Fibroblast of lung (primary cell): ENCODE measurements around the gene HTATIP2. TPM values are rescaled to one million over a fixed set of nuclear protein-coding genes. Genes with fewer than 3 reads are reported as not detected.
"Not testable (repeated sequence)": the region's sequence is repeated elsewhere in the genome, so short reads cannot be mapped to it uniquely, and the experiment has no call there.

Experiments
- DNase-seq, 2 donors: peaks; one replicate each; pipeline versions ENCODE4 v3.0.0 to v3.0.0-alpha.2; 2010; ENCODE audit warnings: low read depth in 2 of 2
- H2AFZ ChIP-seq: 2 replicates; pipeline ENCODE4 v1.5.1; 2012; ENCODE audit warnings: low read length, control low read depth, inconsistent platforms
- H3K27ac ChIP-seq: 2 replicates; pipeline ENCODE4 v1.5.1; 2011; ENCODE audit warnings: low read length, control low read depth; ENCODE audit not compliant: insufficient read depth
- H3K27me3 ChIP-seq: 2 replicates; pipeline ENCODE4 v1.5.1; 2011; ENCODE audit warnings: mild to moderate bottlenecking, low read length; ENCODE audit not compliant: control insufficient read depth, insufficient read depth
- H3K36me3 ChIP-seq: 2 replicates; pipeline ENCODE4 v1.5.1; 2011; ENCODE audit warnings: low read length; ENCODE audit not compliant: control insufficient read depth, insufficient read depth
- H3K4me1 ChIP-seq: 2 replicates; pipeline ENCODE4 v1.5.1; 2011; ENCODE audit warnings: low read length; ENCODE audit not compliant: control insufficient read depth, insufficient read depth; ENCODE audit errors: extremely low read depth
- H3K4me2 ChIP-seq: 2 replicates; pipeline ENCODE4 v1.5.1; 2011; ENCODE audit warnings: low read length, control low read depth; ENCODE audit not compliant: insufficient read depth; ENCODE audit errors: extremely low read depth
- H3K4me3 ChIP-seq, 4 experiments: fragments of 200-600 bp in 1 of 4; sonication (generic) in 1 of 4; replicated peaks in 1 of 4; 2 replicates each; pipeline ENCODE4 v1.5.1; 2011 to 2016; ENCODE audit warnings: low read length in 4 of 4, low read depth in 3 of 4, mild to moderate bottlenecking in 3 of 4, control low read depth in 2 of 4, inconsistent platforms in 1 of 4, mixed read lengths in 1 of 4; ENCODE audit not compliant: insufficient read depth in 1 of 4; ENCODE audit errors: control extremely low read depth in 1 of 4
- H3K79me2 ChIP-seq: 2 replicates; pipeline ENCODE4 v1.5.1; 2012; ENCODE audit warnings: mild to moderate bottlenecking, low read length, inconsistent platforms; ENCODE audit not compliant: control insufficient read depth, insufficient read depth
- H3K9ac ChIP-seq: 2 replicates; pipeline ENCODE4 v1.5.1; 2011; ENCODE audit warnings: mild to moderate bottlenecking, low read length, control low read depth; ENCODE audit not compliant: insufficient read depth
- H3K9me3 ChIP-seq: 2 replicates; pipeline ENCODE4 v1.5.1; 2012; ENCODE audit warnings: low read depth, low read length; ENCODE audit not compliant: control insufficient read depth, insufficient read depth
- H4K20me1 ChIP-seq: 2 replicates; pipeline ENCODE4 v1.5.1; 2011; ENCODE audit warnings: low read length; ENCODE audit not compliant: control insufficient read depth, insufficient read depth; ENCODE audit errors: extremely low read depth
- EZH2 ChIP-seq: IDR thresholded peaks from 2 replicates; pipeline ENCODE4 v1.5.1; 2012; ENCODE audit warnings: low read length, control low read depth, mild to moderate bottlenecking; ENCODE audit errors: missing control alignments
- polyA plus RNA-seq, 2 donors: library from polyadenylated mRNA; depleted of rRNA in 1 of 2; stranded (reverse) in 1 of 2; unstranded in 1 of 2; fragments of >200 nt; gene quantifications; 2 replicates each; pipeline ENCODE4 v1.2.1, GENCODE V29; 2011 to 2012; ENCODE audit warnings: missing spikeins in 1 of 2
- total RNA-seq: library from RNA; depleted of rRNA; stranded (reverse); fragments of >200 nt; gene quantifications from 2 replicates; pipeline ENCODE4 v1.2.1, GENCODE V29; 2014
- TF ChIP-seq, protein P1 (sequence below), 2 donors: IDR thresholded peaks in 1 of 2; conservative IDR thresholded peaks in 1 of 2; 1 replicate in 1 of 2; 2 replicates in 1 of 2; pipeline ENCODE4 v1.5.1; 2011 to 2012; ENCODE audit warnings: low read length in 2 of 2, control low read depth in 1 of 2, inconsistent platforms in 1 of 2, low read depth in 1 of 2, mild to moderate bottlenecking in 1 of 2

HTATIP2 gene
- total and polyA plus RNA-seq, 2 donors (not counting 1 experiment from before 2014, with no cell fraction given) = 59.1 to 77.6 TPM

DNA sequence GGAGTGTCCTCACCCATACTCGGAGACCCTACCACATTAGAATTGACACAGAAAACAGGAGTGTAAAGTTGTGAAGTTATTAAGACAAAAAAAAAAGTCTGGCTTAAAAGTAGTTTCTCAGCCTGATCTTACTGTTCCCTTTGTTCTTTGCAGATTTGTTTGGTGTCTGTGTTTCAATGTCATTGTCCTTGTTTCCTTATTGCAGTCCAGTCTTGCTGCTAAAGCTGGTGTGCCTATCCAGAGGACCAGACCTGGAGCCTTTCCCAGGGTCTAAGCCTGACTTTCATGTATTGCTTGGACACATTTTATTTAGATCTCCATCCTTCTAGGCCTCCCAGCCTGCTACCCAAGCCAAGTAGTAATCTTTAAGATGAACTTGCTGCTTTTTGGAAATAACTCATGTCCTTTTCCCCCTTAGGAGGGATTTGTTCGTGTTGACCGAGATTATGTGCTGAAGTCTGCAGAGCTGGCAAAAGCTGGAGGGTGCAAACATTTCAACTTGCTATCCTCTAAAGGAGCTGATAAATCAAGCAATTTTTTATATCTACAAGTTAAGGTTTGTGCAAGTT lies 12.7 kb downstream of the HTATIP2 start:
- H3K79me2 ChIP-seq = no peaks in the 10 kb centered on the region
- no peak overlapping the region for H2AFZ ChIP-seq
- no peak for TF ChIP-seq EZH2
- TF ChIP-seq, protein P1, sequence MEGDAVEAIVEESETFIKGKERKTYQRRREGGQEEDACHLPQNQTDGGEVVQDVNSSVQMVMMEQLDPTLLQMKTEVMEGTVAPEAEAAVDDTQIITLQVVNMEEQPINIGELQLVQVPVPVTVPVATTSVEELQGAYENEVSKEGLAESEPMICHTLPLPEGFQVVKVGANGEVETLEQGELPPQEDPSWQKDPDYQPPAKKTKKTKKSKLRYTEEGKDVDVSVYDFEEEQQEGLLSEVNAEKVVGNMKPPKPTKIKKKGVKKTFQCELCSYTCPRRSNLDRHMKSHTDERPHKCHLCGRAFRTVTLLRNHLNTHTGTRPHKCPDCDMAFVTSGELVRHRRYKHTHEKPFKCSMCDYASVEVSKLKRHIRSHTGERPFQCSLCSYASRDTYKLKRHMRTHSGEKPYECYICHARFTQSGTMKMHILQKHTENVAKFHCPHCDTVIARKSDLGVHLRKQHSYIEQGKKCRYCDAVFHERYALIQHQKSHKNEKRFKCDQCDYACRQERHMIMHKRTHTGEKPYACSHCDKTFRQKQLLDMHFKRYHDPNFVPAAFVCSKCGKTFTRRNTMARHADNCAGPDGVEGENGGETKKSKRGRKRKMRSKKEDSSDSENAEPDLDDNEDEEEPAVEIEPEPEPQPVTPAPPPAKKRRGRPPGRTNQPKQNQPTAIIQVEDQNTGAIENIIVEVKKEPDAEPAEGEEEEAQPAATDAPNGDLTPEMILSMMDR (conservative IDR thresholded peaks at IDR 0.05 in 1 of 2, IDR thresholded peaks at IDR 0.05 in 1 of 2; ENCODE audit: low read depth in 1 of 2, low read length in 2 of 2) = no peak
- no peak overlapping the region for H3K9ac ChIP-seq
- no peak overlapping the region for H3K27ac ChIP-seq
- H3K4me1 ChIP-seq = no peaks in the 10 kb centered on the region
- no peaks in the 10 kb centered on the region for H3K36me3 ChIP-seq
- no peaks in the 10 kb centered on the region for H3K27me3 ChIP-seq
- H3K4me3 ChIP-seq = no peak overlapping the region
- H4K20me1 ChIP-seq = no peaks in the 10 kb centered on the region
- no peak overlapping the region for H3K4me2 ChIP-seq
- DNase-seq = no peak
- no peaks in the 10 kb centered on the region for H3K9me3 ChIP-seq

- H3K27ac ChIP-seq, H3K9me3 ChIP-seq, H3K4me2 ChIP-seq, H3K27me3 ChIP-seq, H3K9ac ChIP-seq, H3K79me2 ChIP-seq, H3K4me3 ChIP-seq, H2AFZ ChIP-seq, H4K20me1 ChIP-seq, H3K4me1 ChIP-seq, DNase-seq, H3K36me3 ChIP-seq: not testable (repeated sequence)
These were observed 22.5 kb downstream of the HTATIP2 start for GRCh38 chr11:20385996-20386395.

GRCh38 chr11:20387261-20388095 lies 24.0 kb downstream of the HTATIP2 start, which contains the start of gene PRMT3:
TSS of gene PRMT3 (plus strand) at chr11:20387716. CDS start at chr11:20387747, 31 bp downstream.
- Histone ChIP-seq H3K9me3 (no peaks in the 10 kb centered on the region), H3K4me1 (no peaks in the 10 kb centered on the region), H3K27me3 (no peaks in the 10 kb centered on the region), H3K27ac (peak within 1 kb of the TSS; percentile 93), H3K36me3 (no peaks in the 10 kb centered on the region), H4K20me1 (no peaks in the 10 kb centered on the region), H3K4me2 (peak within 1 kb of the TSS; percentile 99), H3K79me2 (peaks cover 5% of the 10 kb centered on the region), H3K4me3 (peak within 1 kb of the TSS; percentile 70 to 94 (median 80)), H2AFZ (peak within 1 kb of the TSS; percentile 82), H3K9ac (peak within 1 kb of the TSS; percentile 94)
- no peak for TF ChIP-seq EZH2
- TF ChIP-seq, protein P1 (conservative IDR thresholded peaks at IDR 0.05 in 1 of 2, IDR thresholded peaks at IDR 0.05 in 1 of 2; ENCODE audit: low read depth in 1 of 2, low read length in 2 of 2) = peak in 1 of 2 donors; percentile 99
- peak; percentile 93 to 95 for DNase-seq
